Activated T-cell treated with anti-CD3 and anti-CD28 coated beads for 48 hours (primary cell): Measurements from ENCODE around the gene SLC22A3.
"Not testable (repeated sequence)": the region's sequence is repeated elsewhere in the genome, so short reads cannot be mapped to it uniquely, and the experiment has no call there.

Experiments used
- DNase-seq: peaks from one replicate; pipeline ENCODE4 v3.0.0-alpha.2; 2020; ENCODE audit warnings: low read depth

The SLC22A3 gene, protein sequence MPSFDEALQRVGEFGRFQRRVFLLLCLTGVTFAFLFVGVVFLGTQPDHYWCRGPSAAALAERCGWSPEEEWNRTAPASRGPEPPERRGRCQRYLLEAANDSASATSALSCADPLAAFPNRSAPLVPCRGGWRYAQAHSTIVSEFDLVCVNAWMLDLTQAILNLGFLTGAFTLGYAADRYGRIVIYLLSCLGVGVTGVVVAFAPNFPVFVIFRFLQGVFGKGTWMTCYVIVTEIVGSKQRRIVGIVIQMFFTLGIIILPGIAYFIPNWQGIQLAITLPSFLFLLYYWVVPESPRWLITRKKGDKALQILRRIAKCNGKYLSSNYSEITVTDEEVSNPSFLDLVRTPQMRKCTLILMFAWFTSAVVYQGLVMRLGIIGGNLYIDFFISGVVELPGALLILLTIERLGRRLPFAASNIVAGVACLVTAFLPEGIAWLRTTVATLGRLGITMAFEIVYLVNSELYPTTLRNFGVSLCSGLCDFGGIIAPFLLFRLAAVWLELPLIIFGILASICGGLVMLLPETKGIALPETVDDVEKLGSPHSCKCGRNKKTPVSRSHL

DNA sequence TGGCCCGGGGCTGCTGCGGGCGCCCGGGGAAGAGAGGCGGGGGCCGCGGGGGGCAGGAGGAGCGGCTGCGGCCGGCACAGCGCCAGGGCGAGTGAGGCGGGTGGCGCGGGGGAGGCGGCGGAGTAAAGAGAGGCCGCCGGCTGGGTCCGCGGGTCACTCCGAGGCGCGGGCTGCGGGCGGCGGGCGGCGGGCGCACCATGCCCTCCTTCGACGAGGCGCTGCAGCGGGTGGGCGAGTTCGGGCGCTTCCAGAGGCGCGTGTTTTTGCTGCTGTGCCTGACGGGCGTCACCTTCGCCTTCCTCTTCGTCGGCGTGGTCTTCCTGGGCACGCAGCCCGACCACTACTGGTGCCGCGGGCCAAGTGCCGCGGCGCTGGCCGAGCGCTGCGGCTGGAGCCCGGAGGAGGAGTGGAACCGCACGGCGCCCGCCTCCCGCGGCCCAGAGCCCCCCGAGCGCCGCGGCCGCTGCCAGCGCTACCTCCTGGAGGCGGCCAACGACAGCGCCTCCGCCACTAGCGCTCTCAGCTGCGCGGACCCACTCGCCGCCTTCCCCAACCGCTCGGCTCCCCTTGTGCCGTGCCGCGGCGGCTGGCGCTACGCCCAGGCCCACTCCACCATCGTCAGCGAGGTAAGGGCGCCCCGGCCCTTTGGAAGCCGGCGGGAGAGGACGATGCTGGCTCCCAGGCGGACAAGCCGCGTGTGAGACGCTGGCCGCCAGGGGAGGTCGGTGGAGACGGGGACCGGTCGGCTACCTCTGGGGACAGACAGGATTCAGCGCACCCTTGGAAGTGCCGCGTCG lies at the start of gene SLC22A3:
Gene SLC22A3 (plus strand): TSS at position 156 of the 797 bp plus-strand sequence. CDS start 42 bp downstream, at position 198.
- no peak for DNase-seq

DNA sequence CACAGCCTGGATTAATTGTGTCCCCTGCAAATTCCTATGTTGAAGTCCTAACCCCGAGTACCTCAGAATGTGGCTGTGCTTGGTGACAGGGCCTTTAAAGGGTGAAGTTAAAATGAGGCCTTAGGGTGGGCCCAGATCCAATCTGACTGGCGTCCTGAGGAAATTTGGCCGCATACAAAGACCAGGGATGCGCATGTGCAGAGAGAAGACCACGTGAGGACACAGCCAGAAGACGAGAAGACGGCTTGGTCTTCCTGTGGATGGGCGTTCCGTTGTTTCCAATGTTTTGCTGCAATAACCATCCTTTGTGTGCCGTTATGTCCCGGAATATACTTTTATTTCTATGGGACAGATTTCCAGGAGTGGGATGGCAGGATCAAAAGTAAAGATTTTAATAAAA lies 48.6 kb upstream of the SLC22A3 start:
- DNase-seq: no peak

DNA sequence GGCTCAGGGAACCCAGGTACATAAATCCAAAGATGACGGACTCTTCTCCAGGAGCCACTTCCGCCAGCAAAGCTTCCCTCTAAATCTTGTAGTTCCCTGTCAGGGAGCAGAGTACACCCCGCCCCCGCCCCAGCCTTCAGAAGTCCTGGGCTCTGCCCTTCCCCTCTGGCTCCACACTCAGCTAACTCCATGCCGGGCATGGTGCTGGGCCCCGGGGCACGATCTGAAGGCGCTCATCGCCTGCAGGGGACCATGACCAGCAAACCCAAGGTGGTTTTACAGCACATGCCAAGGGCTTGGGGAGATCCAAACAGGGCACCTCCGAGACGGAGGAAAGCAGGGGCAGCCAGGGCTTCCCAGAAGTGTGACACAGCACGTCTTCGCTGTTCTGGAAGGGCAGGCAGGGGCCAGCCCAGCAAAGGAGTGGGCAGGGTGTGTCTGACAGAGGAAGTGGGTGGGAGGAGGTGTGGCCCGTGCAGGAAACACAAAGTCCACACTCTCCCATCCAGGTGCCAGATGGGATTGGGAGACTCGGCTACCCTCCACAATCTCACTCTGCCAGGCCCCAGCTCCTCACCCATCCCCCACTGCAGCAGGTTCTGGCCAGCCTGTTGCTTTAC lies 48.0 kb upstream of the SLC22A3 start:
- no peak for DNase-seq

DNA sequence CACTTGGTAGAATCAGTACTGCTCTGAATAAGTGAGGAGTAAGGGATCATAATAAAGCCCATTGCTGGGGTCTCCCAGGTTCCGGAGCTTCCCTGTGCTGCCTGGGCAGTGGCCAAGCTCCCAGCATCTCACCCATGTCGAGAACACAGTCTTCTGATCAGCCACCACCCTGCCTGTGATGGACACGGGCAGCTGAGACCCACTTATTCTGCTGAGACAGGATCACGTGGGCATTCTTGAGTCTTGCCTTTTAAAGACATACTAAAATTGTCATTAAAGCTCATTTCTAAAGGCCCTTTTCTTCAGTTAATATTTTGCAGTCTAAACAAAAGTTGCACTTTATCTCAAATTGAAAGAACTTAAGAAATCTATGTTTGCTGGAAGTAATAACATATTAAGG lies 46.8 kb upstream of the SLC22A3 start:
- no peak for DNase-seq

DNA sequence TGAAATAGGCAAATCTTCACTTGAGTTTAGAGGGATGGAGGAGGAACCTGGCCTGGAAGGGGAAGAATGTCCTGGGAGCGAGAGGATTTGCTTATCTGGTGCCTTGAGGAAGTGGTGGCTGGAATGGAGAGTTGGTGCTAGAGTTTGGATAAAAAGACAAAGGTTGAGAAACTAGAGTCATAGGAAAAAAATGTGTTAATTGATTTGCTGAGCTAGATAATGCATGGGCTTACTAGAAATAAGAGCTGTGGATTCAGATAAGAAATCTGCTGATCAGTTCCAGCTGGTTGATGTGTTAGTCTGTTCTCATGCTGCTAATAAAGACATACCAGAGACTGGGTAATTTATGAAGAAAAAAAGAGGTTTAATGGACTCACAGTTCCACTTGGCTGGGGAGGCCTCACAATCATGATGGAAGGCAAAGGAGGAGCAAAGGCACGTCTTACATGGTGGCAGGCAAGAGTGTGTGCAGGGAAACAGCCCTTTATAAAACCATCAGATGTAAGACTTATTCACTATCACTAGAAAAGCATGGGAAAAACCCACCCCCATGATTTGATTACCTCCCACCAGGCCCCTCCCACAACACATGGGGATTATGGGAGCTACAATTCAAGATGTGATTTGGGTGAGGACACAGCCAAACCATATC lies 45.6 kb upstream of the SLC22A3 start:
- DNase-seq: not testable (repeated sequence)

DNA sequence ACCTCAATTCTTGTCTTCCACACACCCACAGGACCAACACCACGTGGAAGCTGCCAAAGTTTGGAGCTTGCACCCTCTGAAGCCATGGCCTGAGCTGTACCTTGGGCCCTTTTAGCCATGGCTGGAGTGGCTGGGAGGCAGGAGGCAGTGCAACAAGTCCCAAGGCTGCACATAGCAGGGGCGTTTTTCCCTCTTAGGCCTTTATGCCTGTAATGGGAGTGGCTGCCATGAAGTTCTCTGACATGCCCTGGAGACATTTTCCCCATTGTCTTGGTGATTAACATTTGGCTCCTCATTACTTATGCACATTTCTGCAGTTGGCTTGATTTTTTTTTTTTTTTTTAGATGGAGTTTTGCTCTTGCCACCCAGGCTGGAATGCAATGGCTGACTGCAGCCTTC lies 44.4 kb upstream of the SLC22A3 start:
- no peak for DNase-seq

DNA sequence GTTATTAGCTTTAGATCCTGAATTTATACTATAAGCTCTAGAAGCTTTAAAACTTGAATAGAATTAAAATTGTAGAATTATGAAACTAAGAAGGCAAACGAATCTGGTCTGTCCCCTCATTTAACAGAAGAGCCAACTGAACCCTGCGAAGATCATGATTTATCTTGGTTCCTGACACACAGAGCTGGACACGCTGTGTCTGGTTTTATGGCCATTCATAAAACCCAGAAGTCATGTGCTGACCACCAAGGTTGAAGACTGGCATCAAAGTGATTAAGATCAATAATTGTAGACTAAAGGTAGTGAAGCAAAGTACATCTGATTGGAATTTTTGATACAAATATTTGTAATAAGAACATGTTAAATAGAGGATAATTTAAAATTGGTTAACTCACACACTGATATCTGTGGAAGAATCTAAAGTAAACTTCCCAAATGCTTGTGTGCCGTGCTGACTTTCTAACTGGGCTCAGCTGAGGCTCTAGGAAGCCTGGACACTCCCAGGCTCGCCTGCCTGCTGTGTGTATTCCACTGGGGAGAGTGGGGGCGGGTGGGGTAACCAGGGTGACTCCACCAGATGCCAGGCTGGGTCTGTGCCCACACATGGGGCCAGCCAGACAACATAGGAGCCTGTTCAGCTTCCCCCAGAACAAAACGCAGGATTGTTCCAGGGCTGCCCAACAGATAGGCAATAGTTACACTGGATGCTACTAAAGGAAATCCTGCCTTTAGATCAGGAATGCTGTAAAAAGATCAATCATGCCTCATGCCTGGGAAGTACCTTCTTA lies 42.1 kb upstream of the SLC22A3 start:
- no peak for DNase-seq

DNA sequence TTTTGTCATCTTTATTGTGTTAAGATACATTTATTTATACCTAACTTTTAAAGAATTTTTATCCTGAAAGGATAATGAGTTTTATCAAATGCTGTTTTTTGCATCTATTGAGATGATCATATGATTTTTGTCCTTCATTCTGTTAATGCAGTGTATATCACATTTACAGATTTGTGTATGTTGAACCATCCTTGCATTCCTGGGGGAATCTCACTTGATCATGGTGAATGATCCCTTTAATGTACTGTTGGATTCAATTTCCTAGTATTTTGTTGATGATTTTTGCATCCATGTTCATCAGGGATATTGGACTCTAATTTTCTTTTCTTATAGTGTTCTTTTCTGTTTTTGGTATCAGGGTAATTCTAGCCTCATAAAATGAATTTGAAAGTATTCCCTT lies 38.5 kb upstream of the SLC22A3 start:
- DNase-seq: no peak

DNA sequence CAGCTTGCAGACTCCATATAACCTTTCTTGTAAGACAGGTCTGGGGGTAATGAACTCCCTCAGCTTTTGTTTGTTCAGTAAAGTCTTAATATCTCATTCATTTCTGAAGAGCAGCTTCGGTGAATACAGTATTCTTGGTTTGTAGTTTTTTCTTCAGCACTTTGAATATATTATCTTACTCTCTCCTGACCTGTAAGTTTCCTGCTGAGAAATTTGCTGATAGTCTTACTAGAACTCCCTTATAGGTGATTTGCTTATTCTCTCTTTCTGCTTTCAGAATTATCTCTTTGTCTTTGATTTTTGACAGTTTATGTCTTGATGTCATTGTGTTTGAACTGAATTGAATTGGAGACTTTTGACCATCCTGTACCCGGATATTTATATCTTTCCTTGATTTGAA lies 35.3 kb upstream of the SLC22A3 start:
- DNase-seq: no peak

DNA sequence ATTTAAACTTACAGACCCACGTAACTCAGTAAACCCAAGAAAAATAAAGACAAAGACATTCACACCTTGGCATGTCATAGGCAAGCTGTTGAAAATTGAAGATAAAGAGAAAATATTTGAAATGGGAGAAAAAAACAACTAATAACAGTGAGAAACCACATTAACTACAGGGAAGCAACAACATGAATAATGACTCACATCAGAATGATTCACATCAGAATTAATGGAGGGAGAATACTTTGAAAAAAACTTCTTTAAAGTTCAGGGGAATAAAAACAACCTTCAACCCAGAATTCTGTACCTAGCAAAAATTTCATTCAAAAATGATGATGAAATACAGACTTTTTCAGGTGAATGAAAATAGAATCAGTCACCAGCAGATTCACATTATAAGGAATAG lies 32.9 kb upstream of the SLC22A3 start:
- DNase-seq: no peak

DNA sequence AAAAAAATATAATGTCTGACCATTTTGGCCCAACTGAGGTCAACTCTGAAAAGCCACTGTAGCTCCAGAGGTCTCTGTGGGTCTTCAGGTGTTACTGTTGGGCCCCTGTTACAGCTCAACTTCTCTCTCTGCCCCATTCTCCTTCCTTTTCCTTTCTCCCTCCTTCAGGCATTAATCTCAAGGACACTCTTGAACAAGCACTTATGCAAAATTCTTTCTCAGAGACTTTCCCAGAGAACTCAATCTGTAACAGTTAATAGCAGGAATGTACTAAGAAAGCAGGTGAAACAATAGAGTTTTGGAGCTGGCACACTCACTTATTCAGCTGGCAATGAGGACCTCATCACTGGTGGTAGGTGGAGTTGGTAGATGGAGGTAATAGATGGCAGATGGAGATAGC lies 31.9 kb upstream of the SLC22A3 start:
- DNase-seq: no peak

DNA sequence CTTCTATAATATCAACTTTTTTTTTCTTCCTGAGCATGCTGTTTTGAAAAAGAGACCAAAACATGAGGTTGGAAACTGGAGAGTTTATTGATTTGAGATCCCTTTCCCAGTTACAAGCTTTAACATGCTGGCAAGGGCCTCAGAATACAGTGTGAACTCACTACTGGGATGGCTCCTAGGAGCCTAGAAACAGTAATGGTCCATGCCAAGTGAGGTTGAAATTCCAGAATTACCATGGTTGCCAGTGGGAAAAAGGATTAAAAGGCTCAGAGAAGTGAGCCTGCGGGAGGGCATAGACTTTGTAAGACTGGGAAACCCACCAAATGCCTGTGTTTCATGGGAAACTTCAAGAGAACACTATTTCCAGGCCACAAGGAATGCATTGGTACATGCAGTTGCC lies 28.9 kb upstream of the SLC22A3 start:
- DNase-seq: no peak

DNA sequence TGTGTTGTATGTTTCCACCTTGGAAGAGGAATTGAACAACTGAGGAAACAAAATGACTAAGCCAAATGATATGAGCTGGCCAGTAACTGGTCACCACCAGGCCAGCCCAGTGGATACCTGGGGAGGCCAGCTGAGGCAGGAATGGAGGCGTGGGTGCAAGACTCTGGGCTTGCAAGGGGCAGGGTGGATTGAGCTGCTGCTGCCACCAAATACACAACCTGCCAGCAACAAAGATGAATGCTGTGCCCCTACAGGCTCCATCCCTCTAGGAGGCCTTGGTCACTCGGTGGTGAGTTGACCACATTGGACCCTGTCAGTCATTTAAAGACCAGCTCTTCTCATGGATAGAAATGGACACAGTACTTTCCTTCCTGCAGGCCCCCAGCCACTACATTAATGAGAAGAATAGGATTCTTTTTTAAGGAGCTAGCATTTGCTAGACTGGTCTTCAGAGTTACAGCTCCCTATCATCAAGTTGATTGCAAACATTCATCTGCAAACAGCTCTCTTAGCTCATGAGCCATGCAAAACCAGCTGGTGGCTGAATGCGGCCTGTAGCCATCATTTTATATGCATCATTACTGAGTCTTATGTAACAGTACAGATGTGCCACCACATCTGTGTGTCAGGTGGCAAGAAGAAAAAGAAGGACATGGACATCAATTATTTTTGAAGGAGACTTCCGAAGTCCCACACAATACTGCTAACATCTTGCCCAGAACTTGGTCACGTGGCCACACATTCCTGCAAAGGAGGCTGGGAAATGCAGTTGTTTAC lies 26.3 kb upstream of the SLC22A3 start:
- no peak for DNase-seq

DNA sequence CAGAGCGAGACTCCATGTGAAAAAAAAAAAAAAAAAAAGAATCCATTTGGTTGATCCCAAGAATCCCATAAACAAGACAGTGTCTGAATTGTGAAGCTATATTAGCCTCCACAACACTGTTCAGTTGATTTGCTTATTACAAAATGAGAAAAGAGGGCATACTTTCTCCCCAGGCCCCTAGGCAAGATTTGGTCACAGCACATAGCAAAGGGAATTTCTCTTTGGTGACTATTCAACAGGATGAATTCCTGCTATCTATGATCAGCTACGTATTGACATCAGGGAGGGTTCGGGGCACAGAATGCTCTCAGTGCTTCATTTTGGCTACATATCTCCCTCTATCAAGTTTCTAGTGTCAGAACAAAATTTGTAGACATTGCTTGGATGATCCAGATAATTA lies 20.2 kb upstream of the SLC22A3 start:
- no peak for DNase-seq

DNA sequence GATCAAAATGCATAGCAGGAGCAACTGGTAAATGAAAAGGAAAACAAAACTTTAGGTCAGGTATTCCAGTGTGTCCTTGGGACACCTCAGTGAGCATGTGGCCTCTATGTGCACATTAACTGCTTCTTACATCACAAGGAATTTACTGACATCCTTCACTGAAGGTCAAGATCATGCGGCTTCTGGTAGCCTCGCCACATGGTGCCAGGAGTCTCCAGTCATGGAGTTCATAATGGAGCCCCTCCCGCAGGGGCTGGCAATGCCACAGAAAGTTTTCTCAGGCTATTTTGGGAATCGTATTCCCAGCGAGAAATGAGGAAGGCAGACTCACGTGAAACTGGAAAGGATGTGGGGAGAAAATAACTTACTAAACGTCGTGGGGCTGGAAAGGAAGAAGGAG lies 19.7 kb upstream of the SLC22A3 start:
- DNase-seq: no peak

DNA sequence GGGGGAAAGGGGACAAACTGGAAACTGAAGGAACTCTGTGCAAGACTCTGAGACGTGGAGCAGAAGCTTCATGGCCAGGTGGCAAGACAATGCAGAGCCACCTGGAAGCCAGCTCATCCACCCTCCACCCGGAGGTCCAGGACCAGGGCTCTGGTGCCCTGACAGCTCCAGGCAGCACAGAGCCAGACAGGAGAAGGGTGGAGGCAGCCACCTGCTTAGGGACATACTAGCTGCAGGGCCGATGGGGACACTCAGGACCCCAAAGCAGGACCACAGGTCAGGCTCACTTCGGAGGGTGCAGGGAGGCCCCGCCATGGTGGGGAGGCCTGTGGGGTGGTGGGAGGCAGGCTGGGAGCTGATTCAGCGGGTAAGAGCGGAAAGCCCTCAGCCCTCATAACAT lies 19.0 kb upstream of the SLC22A3 start:
- no peak for DNase-seq

DNA sequence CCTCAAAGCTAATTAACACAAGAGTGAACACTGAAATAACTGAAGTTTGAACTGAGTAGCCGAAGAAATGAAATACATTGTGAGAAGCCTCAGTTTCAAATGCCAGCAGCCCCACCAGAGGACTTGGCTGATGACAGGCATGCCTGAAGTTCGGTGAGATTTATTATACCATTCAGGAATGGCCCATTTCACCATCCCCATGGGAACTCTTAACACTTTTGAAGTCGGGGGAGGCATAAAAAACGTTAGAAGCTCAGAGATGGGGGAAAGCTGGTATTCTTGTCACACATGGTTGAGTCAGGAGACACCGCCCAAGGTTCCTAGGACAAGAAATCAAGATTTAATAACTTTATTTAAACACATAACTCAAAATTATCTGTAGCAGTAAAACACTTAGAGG lies 17.6 kb upstream of the SLC22A3 start:
- DNase-seq: no peak

DNA sequence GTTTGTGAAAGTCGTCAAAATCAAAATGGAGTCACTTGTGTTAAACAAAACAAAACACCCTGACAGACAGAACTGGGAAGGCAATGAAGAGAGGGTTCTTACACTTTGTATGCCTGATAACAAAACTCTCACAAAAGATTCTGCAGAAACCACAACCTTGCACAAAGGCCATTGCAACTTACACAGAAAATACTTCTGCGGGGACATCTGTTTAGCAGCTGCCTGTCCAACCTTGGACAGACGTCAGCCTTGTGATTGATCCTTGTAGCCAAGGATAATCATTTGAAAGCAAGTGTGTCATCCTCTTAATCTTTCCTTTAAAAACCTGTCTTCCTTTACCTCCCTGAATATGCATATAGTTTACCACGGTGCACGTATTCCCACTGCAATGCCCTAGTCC lies 17.0 kb upstream of the SLC22A3 start:
- DNase-seq: no peak

DNA sequence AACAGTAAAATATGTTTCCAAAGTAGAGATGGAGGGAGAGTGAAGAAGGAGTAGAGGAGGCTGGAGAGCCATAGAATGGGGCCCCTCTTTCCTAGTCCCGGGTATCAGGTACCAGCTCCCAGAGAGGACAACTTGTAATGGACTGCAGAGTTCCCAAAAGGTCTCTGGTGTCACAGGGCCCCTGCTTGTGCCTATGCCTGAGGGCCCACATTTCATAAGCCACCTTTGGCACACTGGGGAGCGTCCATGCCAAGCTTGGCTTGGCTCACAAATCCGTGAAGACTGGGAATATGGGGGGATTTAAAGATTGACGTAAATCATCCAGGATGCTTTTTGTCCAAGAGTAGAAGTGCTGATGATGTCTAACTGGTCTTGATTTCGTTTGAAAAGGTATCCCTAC lies 16.4 kb upstream of the SLC22A3 start:
- no peak for DNase-seq

DNA sequence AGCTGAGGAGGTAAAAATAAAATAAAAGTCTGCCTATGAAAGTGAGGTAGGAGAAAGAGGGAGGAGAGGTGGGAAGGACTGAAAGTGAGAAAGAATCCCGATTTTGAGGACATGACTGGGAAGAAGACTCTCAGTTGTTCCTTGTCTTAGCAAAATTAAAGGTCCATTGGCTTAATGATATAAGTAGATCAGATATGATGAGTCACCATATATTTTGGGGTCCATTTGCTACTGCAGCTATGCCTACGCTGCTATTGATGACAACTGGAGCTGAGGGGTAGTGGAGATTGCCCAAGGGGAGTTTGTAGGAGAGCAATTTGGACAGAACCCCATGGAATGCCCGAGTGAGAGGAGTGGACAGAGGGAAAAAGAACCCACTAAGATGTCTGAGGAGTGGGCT lies 15.1 kb upstream of the SLC22A3 start:
- no peak for DNase-seq

DNA sequence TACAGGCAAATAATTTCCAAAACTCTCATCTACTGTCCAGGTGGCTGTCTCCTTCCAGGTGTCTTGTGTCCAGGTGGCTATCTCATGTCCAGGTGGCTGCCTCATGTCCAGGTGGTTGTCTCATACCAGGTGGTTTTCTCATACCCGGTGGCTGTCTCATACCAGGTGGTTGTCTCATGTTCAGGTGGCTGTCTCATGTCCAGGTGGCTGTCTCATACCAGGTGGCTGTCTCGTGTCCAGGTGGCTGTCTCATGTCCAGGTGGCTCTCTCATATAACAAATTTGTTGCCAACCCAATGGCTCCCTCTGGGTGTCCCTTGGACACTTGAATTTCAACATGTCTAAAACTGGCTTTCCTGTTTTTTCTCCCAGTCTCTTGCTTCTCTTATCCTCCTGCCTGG lies 14.3 kb upstream of the SLC22A3 start:
- no peak for DNase-seq
